Mesenchymal stem cell (in vitro differentiated cells and primary cell): Measurements from ENCODE around the gene UAP1L1.

Source experiments
- DNase-seq: peaks from one replicate; pipeline ENCODE4 v3.0.0-alpha.2; 2013
- H2AFZ ChIP-seq: one replicate; pipeline ENCODE4 v1.6.1; 2013; ENCODE audit warnings: low read depth, mild to moderate bottlenecking, control low read depth, inconsistent platforms, low read length, moderate library complexity
- H2AK5ac ChIP-seq: 2 replicates; pipeline ENCODE4 v1.6.1; 2013; ENCODE audit warnings: low read length, moderate library complexity, mild to moderate bottlenecking, inconsistent platforms; ENCODE audit not compliant: severe bottlenecking
- H2BK120ac ChIP-seq: one replicate; pipeline ENCODE4 v1.6.1; 2013; ENCODE audit warnings: low read depth, mild to moderate bottlenecking, inconsistent platforms, low read length, moderate library complexity
- H2BK12ac ChIP-seq, 2 experiments: one replicate each; pipeline ENCODE4 v1.6.1; 2013; ENCODE audit warnings: inconsistent platforms in 2 of 2, low read length in 2 of 2, mild to moderate bottlenecking in 2 of 2, moderate library complexity in 2 of 2, control low read depth in 1 of 2
- H2BK15ac ChIP-seq: one replicate; pipeline ENCODE4 v1.6.1; 2013; ENCODE audit warnings: mild to moderate bottlenecking, low read depth, inconsistent platforms; ENCODE audit not compliant: poor library complexity, severe bottlenecking
- H2BK5ac ChIP-seq: 2 replicates; pipeline ENCODE4 v1.6.1; 2013; ENCODE audit warnings: low read depth, mild to moderate bottlenecking, low read length, control low read depth, inconsistent platforms; ENCODE audit not compliant: poor library complexity, severe bottlenecking
- H3K14ac ChIP-seq, 2 experiments: one replicate each; pipeline ENCODE4 v1.6.1; 2013; ENCODE audit warnings: inconsistent platforms in 2 of 2, low read length in 2 of 2, control low read depth in 1 of 2, mild to moderate bottlenecking in 1 of 2, moderate library complexity in 1 of 2
- H3K18ac ChIP-seq, 2 experiments: one replicate each; pipeline ENCODE4 v1.6.1; 2013; ENCODE audit warnings: inconsistent platforms in 2 of 2, low read length in 2 of 2, control low read depth in 1 of 2, low read depth in 1 of 2, mild to moderate bottlenecking in 1 of 2
- H3K23ac ChIP-seq, 2 experiments: one replicate each; pipeline ENCODE4 v1.6.1; 2013; ENCODE audit warnings: inconsistent platforms in 2 of 2, low read length in 2 of 2, mild to moderate bottlenecking in 2 of 2, moderate library complexity in 2 of 2, control low read depth in 1 of 2
- H3K27ac ChIP-seq: 2 replicates; pipeline ENCODE4 v1.5.1; 2013; ENCODE audit warnings: mild to moderate bottlenecking, moderate library complexity, low read length, control low read depth, inconsistent platforms; ENCODE audit not compliant: poor library complexity, severe bottlenecking
- H3K27me3 ChIP-seq, 2 experiments: 2 replicates each; pipeline versions ENCODE4 v1.6.1 to v1.7.0; 2013; ENCODE audit warnings: low read length in 2 of 2, mild to moderate bottlenecking in 2 of 2, moderate library complexity in 2 of 2, control low read depth in 1 of 2, inconsistent platforms in 1 of 2; ENCODE audit not compliant: control insufficient read depth in 1 of 2, insufficient read depth in 1 of 2
- H3K36me3 ChIP-seq, 2 experiments: 2 replicates each; pipeline versions ENCODE4 v1.6.1 to v1.7.0; 2013; ENCODE audit warnings: low read length in 2 of 2, control low read depth in 1 of 2, inconsistent platforms in 1 of 2, low read depth in 1 of 2, mild to moderate bottlenecking in 1 of 2; ENCODE audit not compliant: insufficient read depth in 2 of 2, control insufficient read depth in 1 of 2
- H3K4ac ChIP-seq, 2 experiments: one replicate each; pipeline ENCODE4 v1.6.1; 2013; ENCODE audit warnings: inconsistent platforms in 2 of 2, low read length in 2 of 2, mild to moderate bottlenecking in 2 of 2, moderate library complexity in 2 of 2, control low read depth in 1 of 2, low read depth in 1 of 2
- H3K4me1 ChIP-seq: 2 replicates; pipeline ENCODE4 v1.6.1; 2013; ENCODE audit warnings: low read depth, low read length, control low read depth; ENCODE audit not compliant: control insufficient read depth, insufficient read depth
- H3K4me2 ChIP-seq: 2 replicates; pipeline ENCODE4 v1.6.1; 2013; ENCODE audit warnings: low read length, mild to moderate bottlenecking, inconsistent platforms; ENCODE audit not compliant: poor library complexity, severe bottlenecking
- H3K4me3 ChIP-seq, 2 experiments: 2 replicates each; pipeline versions ENCODE4 v1.5.1 to v1.7.0; 2013; ENCODE audit warnings: low read length in 2 of 2, mild to moderate bottlenecking in 2 of 2, control low read depth in 1 of 2, low read depth in 1 of 2; ENCODE audit not compliant: insufficient read depth in 1 of 2
- H3K79me1 ChIP-seq: replicated peaks from 2 replicates; pipeline ENCODE4 v1.6.1; 2013; ENCODE audit warnings: mild to moderate bottlenecking, control low read depth, low read length, inconsistent platforms; ENCODE audit not compliant: poor library complexity, severe bottlenecking
- H3K9ac ChIP-seq: 2 replicates; pipeline ENCODE4 v1.7.0; 2013; ENCODE audit warnings: mild to moderate bottlenecking, low read length, moderate library complexity
- H3K9me3 ChIP-seq: 2 replicates; pipeline ENCODE4 v1.7.0; 2013; ENCODE audit warnings: mild to moderate bottlenecking, low read length; ENCODE audit not compliant: control insufficient read depth
- H4K8ac ChIP-seq: one replicate; pipeline ENCODE4 v1.6.1; 2013; ENCODE audit warnings: inconsistent platforms, mild to moderate bottlenecking, low read length, moderate library complexity
- H4K91ac ChIP-seq: one replicate; pipeline ENCODE4 v1.6.1; 2013; ENCODE audit warnings: mild to moderate bottlenecking, low read length, inconsistent platforms
- WGBS: methylation state at CpG from one replicate; pipeline ENCODE4 v1.1.7; 2013; ENCODE audit warnings: mixed read lengths; 5-methylcytosine and 5-hydroxymethylcytosine counted together

The UAP1L1 gene

DNA sequence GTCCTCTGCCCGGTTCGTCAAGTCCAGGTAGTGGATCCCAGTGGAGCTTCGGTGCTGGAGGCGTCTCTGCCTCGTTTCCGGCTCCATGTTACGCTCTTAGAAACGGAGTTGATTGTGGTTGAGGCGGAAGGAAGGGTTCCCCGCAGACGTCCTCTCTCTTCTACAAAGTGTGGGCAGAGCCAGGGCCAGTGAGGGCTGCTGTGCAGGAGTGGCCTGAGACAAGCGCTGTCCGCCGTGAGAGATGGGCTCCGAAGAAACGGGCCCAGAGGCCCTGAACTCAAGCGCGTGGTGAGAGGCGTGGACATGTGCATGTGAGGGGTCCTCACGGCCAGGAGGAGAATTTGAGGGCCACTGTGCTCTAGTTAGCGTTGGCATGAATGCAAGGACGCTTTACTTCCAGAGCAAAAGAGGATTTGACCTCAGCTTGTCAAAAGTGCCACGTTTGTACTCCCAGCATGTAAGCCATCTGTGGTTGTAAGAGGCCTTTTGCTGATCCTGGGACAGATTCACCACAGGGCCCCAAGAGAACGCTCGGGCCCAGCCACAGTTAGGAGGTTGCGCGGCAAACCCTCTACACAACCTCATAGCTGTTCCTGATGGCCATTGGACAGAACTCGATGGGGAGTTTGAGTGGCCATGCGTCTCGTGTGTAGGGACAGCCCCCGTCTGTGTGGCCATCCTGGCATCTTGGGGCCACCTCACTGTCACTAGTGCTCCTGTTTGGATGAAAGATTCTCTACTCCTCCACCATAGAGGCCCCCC, 19.6 kb downstream of the UAP1L1 start:
- Histone ChIP-seq H3K4me2 (no peak overlapping the region), H3K79me1 (peaks cover 37% of the 10 kb centered on the region), H3K4ac (no peak overlapping the region), H3K23ac (no peak overlapping the region), H3K27me3 (no peaks in the 10 kb centered on the region), H3K36me3 (peaks cover 66 to 74% of the 10 kb centered on the region in 2 experiments), H4K8ac (peak overlapping the region; percentile 46), H3K14ac (no peak overlapping the region), H3K9me3 (no peaks in the 10 kb centered on the region), H3K27ac (no peak overlapping the region), H3K4me3 (peak overlapping the region in 1 of 2 experiments; percentile 26), H3K9ac (no peak overlapping the region), H2AFZ (no peak overlapping the region), H2BK120ac (no peak overlapping the region), H2BK15ac (peak overlapping the region; percentile 13), H4K91ac (no peak overlapping the region), H2AK5ac (no peak overlapping the region), H3K18ac (no peak overlapping the region), H2BK5ac (no peak overlapping the region), H2BK12ac (no peak overlapping the region), H3K4me1 (peaks cover 2% of the 10 kb centered on the region)
- 97% methylated on average over 31 of the region's 31 CpGs for WGBS
- no peak for DNase-seq

DNA sequence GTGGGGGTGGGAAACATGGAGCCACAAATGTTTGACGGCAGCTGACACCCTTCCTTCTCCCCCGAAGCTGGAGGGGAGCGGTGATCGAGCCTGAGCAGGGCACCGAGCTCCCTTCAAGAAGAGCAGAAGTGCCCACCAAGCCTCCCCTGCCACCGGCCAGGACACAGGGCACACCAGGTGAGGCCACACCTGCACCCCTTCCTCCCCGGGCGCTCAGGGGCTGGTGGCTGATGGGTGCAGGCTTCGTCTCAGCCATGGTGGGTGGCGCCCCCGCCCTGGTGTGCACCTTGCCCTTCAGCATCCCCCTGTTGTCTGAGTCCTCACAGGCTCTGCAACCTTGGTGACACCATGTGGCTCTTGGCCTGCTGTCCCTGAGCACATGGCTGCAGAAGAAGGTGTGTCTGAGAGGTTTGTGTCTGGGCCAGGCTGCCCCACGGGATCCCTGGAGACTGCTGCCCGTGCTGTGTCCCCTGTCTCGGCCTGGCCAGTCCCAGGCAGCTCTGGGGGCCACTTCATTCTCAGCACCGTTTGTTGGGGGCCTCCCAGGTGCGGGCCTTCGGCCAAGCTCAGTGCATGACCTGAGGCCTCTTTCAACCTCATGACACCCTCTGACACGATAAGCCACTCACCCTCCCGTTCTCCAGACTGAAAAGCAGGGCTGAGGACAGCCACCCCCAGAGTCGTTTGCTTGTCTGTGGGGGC, 20.6 kb downstream of the UAP1L1 start:
- H2BK120ac ChIP-seq: no peak overlapping the region
- 98% methylated on average over 20 of the region's 20 CpGs for WGBS
- H3K14ac ChIP-seq: no peak overlapping the region
- no peak overlapping the region for H3K27ac ChIP-seq
- H2BK15ac ChIP-seq: no peak overlapping the region
- H3K36me3 ChIP-seq: peaks cover 73 to 74% of the 10 kb centered on the region in 2 experiments
- no peak overlapping the region for H4K8ac ChIP-seq
- H2AFZ ChIP-seq: no peak overlapping the region
- H2BK5ac ChIP-seq: no peak overlapping the region
- H3K4me1 ChIP-seq: peaks cover 2% of the 10 kb centered on the region
- no peaks in the 10 kb centered on the region for H3K9me3 ChIP-seq
- DNase-seq: no peak
- H2AK5ac ChIP-seq: no peak overlapping the region
- H3K79me1 ChIP-seq: peaks cover 34% of the 10 kb centered on the region
- no peaks in the 10 kb centered on the region for H3K27me3 ChIP-seq
- no peak overlapping the region for H3K23ac ChIP-seq
- no peak overlapping the region for H3K4me2 ChIP-seq
- no peak overlapping the region for H4K91ac ChIP-seq
- H2BK12ac ChIP-seq: no peak overlapping the region
- no peak overlapping the region for H3K18ac ChIP-seq
- H3K9ac ChIP-seq: no peak overlapping the region
- H3K4me3 ChIP-seq: no peak overlapping the region
- H3K4ac ChIP-seq: no peak overlapping the region

GRCh38 chr9:137099231-137099630, 21.9 kb downstream of the UAP1L1 start:
- no peak overlapping the region for H4K8ac ChIP-seq

GRCh38 chr9:137103206-137103999, 26.1 kb downstream of the UAP1L1 start:
- H2AFZ ChIP-seq: no peak overlapping the region
- no peak overlapping the region for H3K14ac ChIP-seq
- H3K27ac ChIP-seq: no peak overlapping the region
- no peaks in the 10 kb centered on the region for H3K4me1 ChIP-seq
- H3K79me1 ChIP-seq: peaks cover 33% of the 10 kb centered on the region
- no peak overlapping the region for H3K9ac ChIP-seq
- H3K4me3 ChIP-seq: no peak overlapping the region
- H3K4ac ChIP-seq: no peak overlapping the region
- peaks cover 93 to 95% of the 10 kb centered on the region in 2 experiments for H3K36me3 ChIP-seq
- no peak overlapping the region for H2BK12ac ChIP-seq
- no peaks in the 10 kb centered on the region for H3K9me3 ChIP-seq
- H4K8ac ChIP-seq: no peak overlapping the region
- no peak overlapping the region for H3K23ac ChIP-seq
- H3K27me3 ChIP-seq: no peaks in the 10 kb centered on the region
- no peak overlapping the region for H3K4me2 ChIP-seq
- no peak overlapping the region for H2AK5ac ChIP-seq
- H2BK5ac ChIP-seq: no peak overlapping the region
- no peak overlapping the region for H2BK15ac ChIP-seq
- no peak overlapping the region for H3K18ac ChIP-seq
- no peak for DNase-seq
- H2BK120ac ChIP-seq: no peak overlapping the region
- H4K91ac ChIP-seq: no peak overlapping the region
- WGBS: 96% methylated on average over 37 of the region's 37 CpGs

More at GRCh38 chr9:137099231-137099630, 21.9 kb downstream of the UAP1L1 start:
- no peak for DNase-seq
- no peak overlapping the region for H3K27ac ChIP-seq
- H2BK15ac ChIP-seq: no peak overlapping the region
- H3K79me1 ChIP-seq: peaks cover 34% of the 10 kb centered on the region
- no peak overlapping the region for H3K23ac ChIP-seq
- H2BK120ac ChIP-seq: no peak overlapping the region
- H3K4me1 ChIP-seq: peaks cover 2% of the 10 kb centered on the region
- no peak overlapping the region for H2AK5ac ChIP-seq
- H3K4me2 ChIP-seq: no peak overlapping the region
- no peak overlapping the region for H2AFZ ChIP-seq
- H3K4me3 ChIP-seq: no peak overlapping the region
- H3K18ac ChIP-seq: no peak overlapping the region
- no peak overlapping the region for H2BK5ac ChIP-seq
- H3K9ac ChIP-seq: no peak overlapping the region
- no peak overlapping the region for H3K4ac ChIP-seq
- no peaks in the 10 kb centered on the region for H3K9me3 ChIP-seq
- H3K14ac ChIP-seq: no peak overlapping the region
- WGBS: 97% methylated on average over 14 of the region's 14 CpGs
- peaks cover 81 to 84% of the 10 kb centered on the region in 2 experiments for H3K36me3 ChIP-seq
- no peak overlapping the region for H4K91ac ChIP-seq
- no peaks in the 10 kb centered on the region for H3K27me3 ChIP-seq
- H2BK12ac ChIP-seq: no peak overlapping the region
